HepG2 (cell line): ENCODE measurements around the gene XXYLT1. TPM values are rescaled to one million over a fixed set of nuclear protein-coding genes. Genes with fewer than 3 reads are reported as not detected.

Experiments
- CBX5 ChIP-seq: sonication (generic); formaldehyde crosslinking; IDR thresholded peaks from 2 replicates; pipeline ENCODE4 v1.4.0; 2020; ENCODE audit warnings: missing genetic modification reagents, borderline replicate concordance
- EED ChIP-seq: sonication (generic); formaldehyde crosslinking; IDR thresholded peaks from 2 replicates; pipeline ENCODE4 v1.5.0; 2020; ENCODE audit warnings: mild to moderate bottlenecking, missing genetic modification reagents
- ELF4 ChIP-seq: sonication (generic); formaldehyde crosslinking; IDR thresholded peaks from 2 replicates; pipeline ENCODE4 v1.5.0; 2020; ENCODE audit warnings: missing genetic modification reagents, mild to moderate bottlenecking, moderate library complexity, borderline replicate concordance
- HES4 ChIP-seq: sonication (generic); formaldehyde crosslinking; IDR thresholded peaks from 2 replicates; pipeline ENCODE4 v1.9.0; 2021; ENCODE audit warnings: mild to moderate bottlenecking, missing genetic modification reagents, borderline replicate concordance
- HOMEZ ChIP-seq: IDR thresholded peaks from 2 replicates; pipeline ENCODE4 v1.6.1; 2016; ENCODE audit warnings: low read depth
- KDM5A ChIP-seq: fragments of 200-600 bp; sonication (generic); IDR thresholded peaks from 2 replicates; pipeline ENCODE4 v1.7.0; 2018; ENCODE audit warnings: antibody characterized with exemption, mild to moderate bottlenecking, low read length, borderline replicate concordance
- MAX ChIP-seq: IDR thresholded peaks from 2 replicates; pipeline ENCODE4 v1.6.1; 2012; ENCODE audit warnings: inconsistent platforms
- MXD3 ChIP-seq: IDR thresholded peaks from 2 replicates; pipeline ENCODE4 v1.6.1; 2016; ENCODE audit warnings: mild to moderate bottlenecking, missing biosample characterization, missing genetic modification reagents
- PHF8 ChIP-seq: sonication (generic); formaldehyde crosslinking; IDR thresholded peaks from 2 replicates; pipeline ENCODE4 v1.5.0; 2020; ENCODE audit warnings: missing genetic modification reagents
- POLR2AphosphoS5 ChIP-seq: IDR thresholded peaks from 2 replicates; pipeline ENCODE4 v1.6.1; 2012; ENCODE audit warnings: low read depth, low read length
- POLR2G ChIP-seq: fragments of 200-400 bp; formaldehyde crosslinking; IDR thresholded peaks from 2 replicates; pipeline ENCODE4 v1.6.1; 2018; ENCODE audit warnings: mild to moderate bottlenecking, low read depth, low read length, moderate library complexity
- RNF2 ChIP-seq: fragments of 450-650 bp; conservative IDR thresholded peaks from 2 replicates; pipeline ENCODE4 v1.6.1; 2016; ENCODE audit warnings: low read depth
- SP4 ChIP-seq: sonication (generic); formaldehyde crosslinking; IDR thresholded peaks from 2 replicates; pipeline ENCODE4 v1.8.1; 2023; ENCODE audit warnings: mild to moderate bottlenecking, missing genetic modification reagents
- SPEN ChIP-seq: sonication (generic); formaldehyde crosslinking; IDR thresholded peaks from 2 replicates; pipeline ENCODE4 v1.5.1; 2020; ENCODE audit warnings: low read depth, mild to moderate bottlenecking, missing genetic modification reagents
- STAG1 ChIP-seq: sonication (generic); formaldehyde crosslinking; IDR thresholded peaks from 2 replicates; pipeline ENCODE4 v1.4.0; 2020; ENCODE audit warnings: missing genetic modification reagents
- THAP7 ChIP-seq: sonication (generic); formaldehyde crosslinking; IDR thresholded peaks from 2 replicates; pipeline ENCODE4 v1.8.1; 2023; ENCODE audit warnings: mild to moderate bottlenecking, missing genetic modification reagents
- ZBTB21 ChIP-seq: sonication (generic); formaldehyde crosslinking; IDR thresholded peaks from 2 replicates; pipeline ENCODE4 v1.4.0; 2020; ENCODE audit warnings: missing genetic modification reagents
- ZBTB7B ChIP-seq: sonication (generic); formaldehyde crosslinking; IDR thresholded peaks from 2 replicates; pipeline ENCODE4 v1.4.0; 2020; ENCODE audit warnings: missing genetic modification reagents
- ZNF451 ChIP-seq: sonication (generic); formaldehyde crosslinking; IDR thresholded peaks from 2 replicates; pipeline ENCODE4 v1.5.0; 2020; ENCODE audit warnings: mild to moderate bottlenecking, missing genetic modification reagents
- ZNF550 ChIP-seq: sonication (generic); formaldehyde crosslinking; IDR thresholded peaks from 2 replicates; pipeline ENCODE4 v1.4.0; 2020; ENCODE audit warnings: mild to moderate bottlenecking, missing genetic modification reagents, borderline replicate concordance
- ZNF580 ChIP-seq: IDR thresholded peaks from 2 replicates; pipeline ENCODE4 v1.6.1; 2016; ENCODE audit warnings: low read depth, borderline replicate concordance
- ZNF709 ChIP-seq: sonication (generic); formaldehyde crosslinking; IDR thresholded peaks from 2 replicates; pipeline ENCODE4 v1.5.0; 2020; ENCODE audit warnings: mild to moderate bottlenecking, missing genetic modification reagents
- ZNF777 ChIP-seq: sonication (generic); formaldehyde crosslinking; IDR thresholded peaks from 2 replicates; pipeline ENCODE4 v1.4.0; 2020; ENCODE audit warnings: missing genetic modification reagents
- ZNF800 ChIP-seq: sonication (generic); formaldehyde crosslinking; IDR thresholded peaks from 2 replicates; pipeline ENCODE4 v1.4.0; 2020; ENCODE audit warnings: missing genetic modification reagents
- ZSCAN21 ChIP-seq: sonication (generic); formaldehyde crosslinking; IDR thresholded peaks from 2 replicates; pipeline ENCODE4 v1.8.0; 2022; ENCODE audit warnings: mild to moderate bottlenecking, missing genetic modification reagents, moderate library complexity, borderline replicate concordance
- polyA plus RNA-seq, 8 experiments: library from polyadenylated mRNA; depleted of rRNA in 3 of 8; stranded (reverse) in 7 of 8; unstranded in 1 of 8; fragments of >200 nt; fragmentation: Illumina TruSeq in 4 of 8; extraction: Trizol in 4 of 8; gene quantifications; 2 replicates each; pipeline versions ENCODE4 v1.2.1 to v1.2.3, GENCODE V29; 2011 to 2016; ENCODE audit warnings: low read depth in 4 of 8, missing spikeins in 1 of 8, mixed read lengths in 1 of 8; ENCODE audit not compliant: insufficient read depth in 1 of 8
- total RNA-seq, 5 experiments: library from RNA; depleted of rRNA; stranded (reverse); fragments of >200 nt; fragmentation: Illumina TruSeq; extraction: Trizol; gene quantifications; 2 replicates each; pipeline ENCODE4 v1.2.3, GENCODE V29; 2016; ENCODE audit warnings: low read depth in 1 of 5

Gene XXYLT1
- total and polyA plus RNA-seq, 2 of the 13 experiments (the other 11 are each of a cell fraction or from before 2014, with no cell fraction given), result 17.7 to 19.0 TPM

GRCh38 chr3:195270817-195271409 is at the start of gene XXYLT1 (continued):
- 0 out of 2 replicates have a peak, but pooled peaks have one; percentile 7 for TF ChIP-seq THAP7 (CRISPR knock-in tag)
- 0 out of 2 replicates have a peak, but pooled peaks have one; percentile 9 for TF ChIP-seq RNF2
- peak; percentile 51; the same call in 1 of the 2 replicates for TF ChIP-seq POLR2AphosphoS5
- TF ChIP-seq ZNF800 (CRISPR knock-in tag), result 0 out of 2 replicates have a peak, but pooled peaks have one; percentile 44
- peak; percentile 3; the same call in 1 of the 2 replicates for TF ChIP-seq ZNF451 (CRISPR knock-in tag)
- peak; percentile 60; the same call in 1 of the 2 replicates for TF ChIP-seq ZSCAN21 (CRISPR knock-in tag)
- peak; percentile 63 for TF ChIP-seq POLR2G
- no peak for TF ChIP-seq CBX5
- TF ChIP-seq HOMEZ (CRISPR knock-in tag), result no peak
- peak; percentile 65 for TF ChIP-seq PHF8
- TF ChIP-seq MAX, result peak; percentile 1; the same call in 1 of the 2 replicates
- TF ChIP-seq ZNF580, result no peak
- TF ChIP-seq EED (CRISPR knock-in tag), result peak; percentile 75; the same call in 1 of the 2 replicates
- TF ChIP-seq ZNF777 (CRISPR knock-in tag), result peak; percentile 95
- peak; percentile 78 for TF ChIP-seq SP4 (CRISPR knock-in tag)
- TF ChIP-seq ZBTB7B (CRISPR knock-in tag), result no peak
- 0 out of 2 replicates have a peak, but pooled peaks have one; percentile 71 for TF ChIP-seq KDM5A
- TF ChIP-seq HES4 (CRISPR knock-in tag), result 0 out of 2 replicates have a peak, but pooled peaks have one; percentile 24
- peak; percentile 7; the same call in 1 of the 2 replicates for TF ChIP-seq ZNF709 (CRISPR knock-in tag)
- peak; percentile 39 for TF ChIP-seq STAG1
- TF ChIP-seq ELF4, result no peak
- peak; percentile 21; the same call in 1 of the 2 replicates for TF ChIP-seq SPEN
- TF ChIP-seq MXD3 (CRISPR knock-in tag), result peak; percentile 58; the same call in 1 of the 2 replicates
- TF ChIP-seq ZBTB21 (CRISPR knock-in tag), result no peak
- 0 out of 2 replicates have a peak, but pooled peaks have one; percentile 10 for TF ChIP-seq ZNF550 (CRISPR knock-in tag)
